GM21576 (cell line): ENCODE results near the gene UGT1A6.

Source experiments
- ATAC-seq: cut with Tn5 transposase; IDR thresholded peaks from one replicate; pipeline ENCODE4 v1.9.1; 2021; ENCODE audit warnings: mild to moderate bottlenecking, moderate library complexity; ENCODE audit not compliant: unreplicated experiment

UGT1A6 gene

GRCh38 chr2:233764264-233764663 is 71.6 kb downstream of the UGT1A6 start:
- ATAC-seq = no peak

- no peak for ATAC-seq
Observed at GRCh38 chr2:233764761-233765160, 72.1 kb downstream of the UGT1A6 start.

GRCh38 chr2:233766416-233766815 is 73.7 kb downstream of the UGT1A6 start:
- ATAC-seq = no peak

- ATAC-seq = no peak
Observed at GRCh38 chr2:233768076-233768475, 75.4 kb downstream of the UGT1A6 start.

GRCh38 chr2:233769260-233769659 is 76.6 kb downstream of the UGT1A6 start:
- ATAC-seq = no peak

GRCh38 chr2:233772153-233772552 is 79.5 kb downstream of the UGT1A6 start:
- no peak for ATAC-seq

- no peak for ATAC-seq
Observed at GRCh38 chr2:233772583-233772982, 79.9 kb downstream of the UGT1A6 start.

GRCh38 chr2:233773854-233774253 is 81.2 kb downstream of the UGT1A6 start:
- no peak for ATAC-seq

- ATAC-seq = no peak
Observed at GRCh38 chr2:233775414-233775813, 82.7 kb downstream of the UGT1A6 start.

- no peak for ATAC-seq
Observed at GRCh38 chr2:233778030-233778429, 85.3 kb downstream of the UGT1A6 start, which contains the start of gene MROH2A. MROH2A (plus strand) TSS chr2:233778330; CDS start chr2:233779359, 1,029 bp downstream.

- ATAC-seq = no peak
Observed at GRCh38 chr2:233779722-233780121, 87.0 kb downstream of the UGT1A6 start.

- ATAC-seq = no peak
Observed at GRCh38 chr2:233780771-233781170, 88.1 kb downstream of the UGT1A6 start.

- no peak for ATAC-seq
Observed at GRCh38 chr2:233789554-233789953, 96.9 kb downstream of the UGT1A6 start.

GRCh38 chr2:233791151-233791882 is 98.6 kb downstream of the UGT1A6 start:
- ATAC-seq = no peak

- no peak for ATAC-seq
Observed at GRCh38 chr2:233791883-233792329, 99.2 kb downstream of the UGT1A6 start.

- no peak for ATAC-seq
Observed at GRCh38 chr2:233792720-233793119, 100.0 kb downstream of the UGT1A6 start.

- no peak for ATAC-seq
Observed at GRCh38 chr2:233793465-233794127, 100.9 kb downstream of the UGT1A6 start.

- ATAC-seq = no peak
Observed at GRCh38 chr2:233794128-233794658, 101.5 kb downstream of the UGT1A6 start.

- ATAC-seq = no peak
Observed at GRCh38 chr2:233795735-233796171, 103.1 kb downstream of the UGT1A6 start.

- ATAC-seq = no peak
Observed at GRCh38 chr2:233796254-233796653, 103.6 kb downstream of the UGT1A6 start.

- no peak for ATAC-seq
Observed at GRCh38 chr2:233798335-233799086, 105.8 kb downstream of the UGT1A6 start.
